ENCODE results near the gene SPO11.

SPO11 gene

DNA sequence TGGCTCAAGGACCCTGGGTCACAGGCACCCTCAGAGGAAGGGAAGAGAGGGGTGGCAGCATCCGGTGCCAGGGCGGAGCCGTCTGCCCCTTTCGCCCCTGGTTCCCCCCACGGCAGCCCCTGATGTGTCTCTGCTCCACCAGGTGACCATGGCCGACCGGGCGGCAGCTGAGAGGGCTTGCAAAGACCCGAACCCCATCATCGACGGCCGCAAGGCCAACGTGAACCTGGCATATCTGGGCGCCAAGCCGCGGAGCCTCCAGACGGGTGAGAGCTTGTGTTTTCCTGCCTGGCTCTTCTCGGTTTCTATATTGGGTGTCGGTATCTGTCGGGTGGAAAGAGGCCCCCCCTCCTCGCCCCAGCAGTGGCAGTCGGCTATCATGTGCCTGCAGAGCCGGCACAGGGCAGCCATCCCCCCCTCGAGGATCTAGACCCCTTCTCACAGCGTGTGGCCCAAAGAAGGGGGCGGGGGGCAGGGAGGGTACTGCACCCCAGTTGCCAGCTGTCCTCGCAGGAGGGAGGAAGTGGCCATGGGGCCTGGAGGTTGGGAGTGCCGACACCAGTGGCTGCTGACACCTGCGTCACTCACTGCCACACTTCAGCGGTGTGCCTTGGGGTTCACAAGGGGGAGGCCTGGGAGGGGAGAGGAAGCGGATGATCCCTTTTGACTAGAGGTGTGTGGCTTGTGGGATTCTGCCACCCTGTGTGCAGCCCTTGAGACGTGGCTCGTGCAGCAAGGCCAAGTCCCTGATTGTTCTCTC lies 63.1 kb downstream of the SPO11 start:
- DNase-seq = no peak
